K562 (cell line): Measurements from ENCODE around the gene RETREG1. TPM values are rescaled to one million over a fixed set of nuclear protein-coding genes. Genes with fewer than 3 reads are reported as not detected.

ENCODE experiments used
- ATAC-seq: fragments of 200-7000 bp; cut with Tn5 transposase; 3 replicates; pipeline ENCODE4 v1.9.1; 2020; ENCODE audit warnings: moderate library complexity
- BruUV-seq: library from RNA; stranded (reverse); fragments of 400-500 nt; replicated peaks from 2 replicates; lab custom pipeline; 2021; lab: Mats Ljungman, UMichigan
- CTCF ChIA-PET: fragments of 300-600 bp; formaldehyde crosslinking; extraction: SDS; loops from one replicate; lab custom pipeline; 2021; ENCODE audit warnings: low intra/inter-chr PET ratio; lab: Yijun Ruan, JAX
- POLR2A ChIA-PET: fragments of 300-600, 350-650 bp; sonication (Branson Sonifier 250); formaldehyde crosslinking; extraction: SDS; loops from one replicate; lab custom pipeline; 2021; ENCODE audit warnings: antibody characterized with exemption, inconsistent platforms; lab: Yijun Ruan, JAX
- DNase-seq, 4 experiments: peaks; one replicate each; pipeline versions ENCODE4 v3.0.0 to v3.0.0-alpha.2; 2011 to 2018; ENCODE audit warnings: low spot score in 3 of 4, mixed read lengths in 3 of 4; ENCODE audit errors: extremely low read depth in 1 of 4
- FAIRE-seq: peaks from 2 replicates; lab custom pipeline; 2011; peaks lifted over from hg19 to GRCh38; lab: Jason Lieb, UNC
- H2AFZ ChIP-seq: 2 replicates; pipeline ENCODE4 v1.6.0; 2011; ENCODE audit warnings: low read depth, low read length, control low read depth, inconsistent platforms
- H3K27ac ChIP-seq: fragments of 200-600 bp; 3 replicates; pipeline ENCODE4 v1.8.0; 2011; ENCODE audit warnings: low read depth, mild to moderate bottlenecking, control low read depth, inconsistent platforms, low read length, moderate library complexity, mixed read lengths; ENCODE audit errors: extremely low read depth
- H3K27me3 ChIP-seq, 2 experiments: fragments of 300-600 bp in 1 of 2; 2 replicates in 1 of 2; 3 replicates in 1 of 2; pipeline versions ENCODE4 v1.6.0 to v1.8.0; 2011; ENCODE audit warnings: inconsistent platforms in 2 of 2, low read length in 2 of 2, mild to moderate bottlenecking in 1 of 2, mixed read lengths in 1 of 2, moderate library complexity in 1 of 2; ENCODE audit not compliant: control insufficient read depth in 2 of 2, insufficient read depth in 2 of 2
- H3K36me3 ChIP-seq: fragments of 300-600 bp; 3 replicates; pipeline ENCODE4 v1.8.0; 2011; ENCODE audit warnings: mild to moderate bottlenecking, low read length, inconsistent platforms; ENCODE audit not compliant: control insufficient read depth, insufficient read depth
- H3K4me1 ChIP-seq, 2 experiments: fragments of 200-600 bp in 1 of 2; replicated peaks in 1 of 2; 2 replicates in 1 of 2; 3 replicates in 1 of 2; pipeline versions ENCODE4 v1.5.1 to v1.8.0; 2011; ENCODE audit warnings: inconsistent platforms in 2 of 2, low read length in 2 of 2, mild to moderate bottlenecking in 1 of 2, mixed read lengths in 1 of 2, moderate library complexity in 1 of 2; ENCODE audit not compliant: control insufficient read depth in 2 of 2, insufficient read depth in 2 of 2
- H3K4me2 ChIP-seq: 2 replicates; pipeline ENCODE4 v1.6.1; 2011; ENCODE audit warnings: low read length, control low read depth, inconsistent platforms, mixed read lengths; ENCODE audit not compliant: insufficient read depth
- H3K4me3 ChIP-seq: fragments of 200-600 bp; sonication (generic), shearing (Covaris generic); 2 replicates; pipeline ENCODE4 v1.5.1; 2016; ENCODE audit warnings: control low read depth, inconsistent platforms
- H3K79me2 ChIP-seq: fragments of 200-600 bp; 3 replicates; pipeline ENCODE4 v1.8.0; 2011; ENCODE audit warnings: low read length, inconsistent platforms; ENCODE audit not compliant: control insufficient read depth, insufficient read depth
- H3K9ac ChIP-seq, 2 experiments: 2 replicates each; pipeline versions ENCODE4 v1.6.0 to v1.6.1; 2011; ENCODE audit warnings: low read depth in 2 of 2, low read length in 2 of 2, control low read depth in 1 of 2, inconsistent platforms in 1 of 2, mild to moderate bottlenecking in 1 of 2, mixed read lengths in 1 of 2; ENCODE audit not compliant: insufficient read depth in 1 of 2
- H3K9me1 ChIP-seq: one replicate; pipeline ENCODE4 v1.6.0; 2011; ENCODE audit warnings: inconsistent platforms, mild to moderate bottlenecking, low read length, moderate library complexity; ENCODE audit not compliant: control insufficient read depth, insufficient read depth
- H3K9me3 ChIP-seq: replicated peaks from 2 replicates; pipeline ENCODE4 v1.5.1; 2011; ENCODE audit warnings: low read depth, low read length, inconsistent platforms; ENCODE audit not compliant: control insufficient read depth, insufficient read depth
- H4K20me1 ChIP-seq: replicated peaks from 2 replicates; pipeline ENCODE4 v1.6.1; 2011; ENCODE audit warnings: low read length, inconsistent platforms, mixed read lengths; ENCODE audit not compliant: control insufficient read depth, insufficient read depth
- ATF7 ChIP-seq: fragments of 450-650 bp; IDR thresholded peaks from 2 replicates; pipeline ENCODE4 v1.7.1; 2014; ENCODE audit warnings: mild to moderate bottlenecking, moderate library complexity
- BACH1 ChIP-seq: fragments of 200-800 bp; sonication (Bioruptor generic); IDR thresholded peaks from 2 replicates; pipeline ENCODE4 v1.6.1; 2016; ENCODE audit warnings: missing genetic modification characterization, missing compliant biosample characterization
- E2F3 ChIP-seq: fragments of 250-450 bp; sonication (Bioruptor Pico); IDR thresholded peaks from 2 replicates; pipeline ENCODE4 v1.4.0; 2020; ENCODE audit warnings: mild to moderate bottlenecking
- ESRRB ChIP-seq: fragments of 250-450 bp; sonication (Bioruptor Pico); IDR thresholded peaks from 2 replicates; pipeline ENCODE4 v1.5.0; 2020; ENCODE audit warnings: mild to moderate bottlenecking, moderate library complexity, borderline replicate concordance
- EZH2 ChIP-seq: IDR thresholded peaks from 2 replicates; pipeline ENCODE4 v1.6.1; 2012; ENCODE audit warnings: low read depth, mild to moderate bottlenecking, inconsistent platforms, low read length, borderline replicate concordance
- GATAD2B ChIP-seq: fragments of 450-650 bp; IDR thresholded peaks from 2 replicates; pipeline ENCODE4 v1.6.1; 2017; ENCODE audit warnings: mild to moderate bottlenecking, borderline replicate concordance
- GTF2A2 ChIP-seq: IDR thresholded peaks from 2 replicates; pipeline ENCODE4 v1.6.1; 2016; ENCODE audit warnings: mild to moderate bottlenecking, missing genetic modification characterization, missing compliant biosample characterization
- ILK ChIP-seq: fragments of 450-650 bp; IDR thresholded peaks from 2 replicates; pipeline ENCODE4 v1.6.1; 2016; ENCODE audit warnings: missing genetic modification characterization, low read depth, mild to moderate bottlenecking, missing compliant biosample characterization, moderate library complexity, borderline replicate concordance
- JUNB ChIP-seq: fragments of 450-650 bp; formaldehyde crosslinking; conservative IDR thresholded peaks from 2 replicates; pipeline ENCODE4 v1.4.0; 2020; ENCODE audit warnings: mild to moderate bottlenecking
- KDM1A ChIP-seq, 2 experiments: fragments of 450-650 bp; IDR thresholded peaks; 2 replicates each; pipeline ENCODE4 v1.6.1; 2016; ENCODE audit warnings: mild to moderate bottlenecking in 2 of 2
- KLF1 ChIP-seq: fragments of 450-650 bp; IDR thresholded peaks from 2 replicates; pipeline ENCODE4 v1.6.1; 2016; ENCODE audit warnings: missing genetic modification characterization, missing compliant biosample characterization
- PCBP1 ChIP-seq: fragments of 200-400 bp; formaldehyde crosslinking; IDR thresholded peaks from 2 replicates; pipeline ENCODE4 v1.6.1; 2018; ENCODE audit warnings: mild to moderate bottlenecking, low read depth, low read length; ENCODE audit not compliant: poor library complexity, severe bottlenecking
- POLR2H ChIP-seq: IDR thresholded peaks from 2 replicates; pipeline ENCODE4 v1.6.1; 2016; ENCODE audit warnings: missing genetic modification characterization, low read depth, mild to moderate bottlenecking, control low read depth, missing compliant biosample characterization, moderate library complexity
- XRCC4 ChIP-seq: IDR thresholded peaks from one replicate; pipeline ENCODE4 v1.6.1; 2011; ENCODE audit not compliant: insufficient read depth, insufficient read length; ENCODE audit errors: extremely low read depth
- YY1 ChIP-seq, 3 experiments: IDR thresholded peaks; 2 replicates each; pipeline ENCODE4 v1.6.1; 2011; ENCODE audit warnings: low read length in 2 of 3, mild to moderate bottlenecking in 2 of 3, moderate library complexity in 2 of 3, borderline replicate concordance in 1 of 3, control low read depth in 1 of 3, low read depth in 1 of 3; ENCODE audit not compliant: insufficient read depth in 3 of 3, insufficient replicate concordance in 2 of 3, control insufficient read depth in 1 of 3, insufficient read length in 1 of 3; ENCODE audit errors: extremely low read depth in 1 of 3
- ZNF75A ChIP-seq: fragments of 450-650 bp; formaldehyde crosslinking; IDR thresholded peaks from 2 replicates; pipeline ENCODE4 v1.4.0; 2020; ENCODE audit warnings: mild to moderate bottlenecking
- WGBS: fragments of 100-300 bp; shearing (Covaris generic); methylation state at CpG from one replicate; pipeline ENCODE4 v1.1.6; 2016; ENCODE audit warnings: low coverage, mixed read lengths; ENCODE audit not compliant: insufficient coverage; ENCODE audit errors: missing lambda C conversion rate; 5-methylcytosine and 5-hydroxymethylcytosine counted together
- in situ Hi-C: fragments of 300-500 bp; cut with MboI; formaldehyde crosslinking; loops from 4 replicates; pipeline ENCODE4 v1.15.0; 2018; ENCODE audit warnings: inconsistent platforms, mixed read lengths
- intact Hi-C: fragments of 100-400 bp; cut with micrococcal nuclease; formaldehyde crosslinking; loops from 2 replicates; pipeline ENCODE4 v1.14.2; 2022
- polyA plus RNA-seq, 8 experiments: library from polyadenylated mRNA; depleted of rRNA in 4 of 8; stranded (reverse) in 5 of 8; unstranded in 3 of 8; fragments of >200 nt; fragmentation: Nextera tagmentation in 2 of 8; fragmentation: Illumina TruSeq in 1 of 8; extraction: Ambion mirVana in 2 of 8; extraction: Trizol in 1 of 8; gene quantifications; 2 replicates each; pipeline versions ENCODE4 v1.2.1 to v1.2.3, GENCODE V29; 2011 to 2014; ENCODE audit warnings: inconsistent platforms in 1 of 8, missing spikeins in 1 of 8
- total RNA-seq, 7 experiments: library from RNA; depleted of rRNA in 6 of 7; stranded (reverse); fragments of >200 nt in 6 of 7; fragmentation: Illumina TruSeq in 2 of 7; extraction: Trizol in 2 of 7; gene quantifications; 2 replicates each; pipeline versions ENCODE4 v1.2.1 to v1.2.3, GENCODE V29; 2011 to 2021; ENCODE audit warnings: low replicate concordance in 1 of 7
- TF ChIP-seq, protein P1 (sequence below): fragments of 250-450 bp; sonication (Bioruptor Pico); IDR thresholded peaks from 2 replicates; pipeline ENCODE4 v1.5.0; 2021
- TF ChIP-seq, protein P2 (sequence below): sonication (generic); IDR thresholded peaks from 2 replicates; pipeline ENCODE4 v1.6.1; 2016

Gene RETREG1
- total and polyA plus RNA-seq, 9 of the 15 experiments (the other 6 are each of a cell fraction or from before 2014, with no cell fraction given), result 0.01 to 0.20 (median 0.08) TPM; not detected in 5

DNA sequence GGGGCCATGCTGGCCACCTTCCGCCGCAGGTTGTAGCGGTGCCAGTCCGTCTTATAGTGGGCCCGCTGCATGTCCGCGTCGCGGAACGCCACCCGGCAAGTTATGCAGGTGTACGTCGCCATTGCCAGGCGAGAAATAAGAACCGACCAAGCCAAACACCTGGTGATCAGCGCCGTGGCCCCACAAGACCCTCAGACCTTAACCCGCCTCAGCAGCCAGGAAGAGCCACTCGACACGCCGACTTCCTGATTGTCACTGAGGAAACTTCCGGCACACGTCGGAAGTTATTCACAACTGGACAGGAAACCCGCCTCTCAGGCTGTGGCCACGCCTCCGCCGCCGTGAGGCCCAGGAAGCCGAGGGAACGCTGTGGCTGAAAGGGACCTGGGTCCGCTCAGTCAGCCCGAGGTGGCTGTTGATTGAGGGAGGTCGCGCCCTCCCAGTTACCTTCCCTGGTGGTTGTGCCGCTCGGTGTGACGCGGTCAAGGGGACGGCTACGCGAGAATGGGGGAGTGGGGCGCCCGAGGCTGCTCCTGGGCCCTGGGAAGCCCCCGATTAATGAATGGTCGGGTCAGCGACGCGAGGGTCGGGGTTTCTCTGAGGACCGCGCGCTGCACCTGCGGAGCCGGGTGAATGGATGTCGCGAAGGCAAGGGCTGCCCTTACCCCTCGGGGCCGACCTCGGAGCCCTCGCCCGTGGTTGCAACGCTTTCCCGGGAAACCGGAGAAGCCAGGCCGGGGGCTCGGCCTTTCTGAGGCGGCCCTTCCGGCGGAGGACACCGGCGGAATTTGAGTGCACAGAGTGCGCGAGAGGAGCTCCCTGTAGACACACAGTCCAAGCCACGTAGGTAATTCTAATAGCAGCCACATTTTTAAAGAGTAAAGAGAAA, 151.0 kb downstream of the RETREG1 start, which contains the start of gene ZNF622:
ZNF622 (minus strand) TSS at position 257 of the 889 bp plus-strand sequence; CDS start at position 122, 135 bp downstream.
- WGBS, result under 1% methylated on average over 71 of the region's 75 CpGs
- H3K4me2 ChIP-seq, result peak within 1 kb of the TSS; percentile 91
- BruUV-seq, result TSS peak; percentile 62
- peak; percentile 87 to 97 (median 88) for DNase-seq
- in situ Hi-C loops, result no loop called here
- ATAC-seq, result peak; percentile 95
- FAIRE-seq, result peak; percentile 99
- peaks cover 35% of the 10 kb centered on the region for H3K36me3 ChIP-seq
- H3K9me1 ChIP-seq, result no peaks in the 10 kb centered on the region
- CTCF ChIA-PET, result interaction anchor here (1.2 kb wide), 1 partner anchor 9 kb away, joined by 3 read pairs; no protein-coding TSS in a partner anchor
- no peaks in the 10 kb centered on the region for H3K9me3 ChIP-seq
- H3K9ac ChIP-seq, result peak within 1 kb of the TSS; percentile 88 to 98
- intact Hi-C loops, result loop anchor here (2.0 kb wide), 1 partner anchor 47 kb away; no protein-coding TSS in a partner anchor
- peak within 1 kb of the TSS; percentile 85 for H3K27ac ChIP-seq
- POLR2A ChIA-PET, result interaction anchor here (0.5 to 1.4 kb wide), 5 partner anchors 9 to 44 kb away, joined by 3 to 7 read pairs (median 4); no protein-coding TSS in a partner anchor
- no peaks in the 10 kb centered on the region for H3K27me3 ChIP-seq
- peaks cover 9% of the 10 kb centered on the region; the same call in 1 of the 2 replicates for H4K20me1 ChIP-seq
- peaks cover 59% of the 10 kb centered on the region for H3K79me2 ChIP-seq
- peak within 1 kb of the TSS; percentile 96 for H2AFZ ChIP-seq
- H3K4me1 ChIP-seq, result peaks cover 13 to 18% of the 10 kb centered on the region in 2 experiments; a peak in 4 of 5 replicates
- H3K4me3 ChIP-seq, result peak within 1 kb of the TSS; percentile 84
- TF ChIP-seq XRCC4 (no peak), GTF2A2 (tag) (no peak), YY1 (IDR thresholded peaks at IDR 0.05; ENCODE audit: borderline replicate concordance in 1 of 3, control insufficient read depth in 1 of 3, extremely low read depth in 1 of 3, insufficient read depth in 3 of 3, insufficient read length in 1 of 3, insufficient replicate concordance in 2 of 3, low read depth in 1 of 3, low read length in 2 of 3) (peak in 2 of 3 experiments; percentile 30 to 84), KLF1 (tag) (no peak), EZH2 (no peak), KDM1A (IDR thresholded peaks at IDR 0.05) (no peak), JUNB (CRISPR knock-in tag) (no peak), BACH1 (no peak), GATAD2B (no peak), E2F3 (CRISPR knock-in tag) (no peak), POLR2H (tag) (peak; percentile 82), ESRRB (CRISPR knock-in tag) (no peak), ILK (no peak), ATF7 (peak; percentile 47; the same call in 1 of the 2 replicates), PCBP1 (peak; percentile 63), ZNF75A (CRISPR knock-in tag) (no peak)
- TF ChIP-seq, protein P1, sequence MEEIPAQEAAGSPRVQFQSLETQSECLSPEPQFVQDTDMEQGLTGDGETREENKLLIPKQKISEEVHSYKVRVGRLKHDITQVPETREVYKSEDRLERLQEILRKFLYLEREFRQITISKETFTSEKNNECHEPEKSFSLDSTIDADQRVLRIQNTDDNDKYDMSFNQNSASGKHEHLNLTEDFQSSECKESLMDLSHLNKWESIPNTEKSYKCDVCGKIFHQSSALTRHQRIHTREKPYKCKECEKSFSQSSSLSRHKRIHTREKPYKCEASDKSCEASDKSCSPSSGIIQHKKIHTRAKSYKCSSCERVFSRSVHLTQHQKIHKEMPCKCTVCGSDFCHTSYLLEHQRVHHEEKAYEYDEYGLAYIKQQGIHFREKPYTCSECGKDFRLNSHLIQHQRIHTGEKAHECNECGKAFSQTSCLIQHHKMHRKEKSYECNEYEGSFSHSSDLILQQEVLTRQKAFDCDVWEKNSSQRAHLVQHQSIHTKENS (CRISPR knock-in tag), result no peak
- TF ChIP-seq, protein P2, sequence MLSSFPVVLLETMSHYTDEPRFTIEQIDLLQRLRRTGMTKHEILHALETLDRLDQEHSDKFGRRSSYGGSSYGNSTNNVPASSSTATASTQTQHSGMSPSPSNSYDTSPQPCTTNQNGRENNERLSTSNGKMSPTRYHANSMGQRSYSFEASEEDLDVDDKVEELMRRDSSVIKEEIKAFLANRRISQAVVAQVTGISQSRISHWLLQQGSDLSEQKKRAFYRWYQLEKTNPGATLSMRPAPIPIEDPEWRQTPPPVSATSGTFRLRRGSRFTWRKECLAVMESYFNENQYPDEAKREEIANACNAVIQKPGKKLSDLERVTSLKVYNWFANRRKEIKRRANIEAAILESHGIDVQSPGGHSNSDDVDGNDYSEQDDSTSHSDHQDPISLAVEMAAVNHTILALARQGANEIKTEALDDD, result no peak
